ENCODE measurements around the gene COA3. TPM values are rescaled to one million over a fixed set of nuclear protein-coding genes. Genes with fewer than 3 reads are reported as not detected.

COA3 gene
- total RNA-seq, 1 experiment from 2014 or later: 41.0 TPM

DNA sequence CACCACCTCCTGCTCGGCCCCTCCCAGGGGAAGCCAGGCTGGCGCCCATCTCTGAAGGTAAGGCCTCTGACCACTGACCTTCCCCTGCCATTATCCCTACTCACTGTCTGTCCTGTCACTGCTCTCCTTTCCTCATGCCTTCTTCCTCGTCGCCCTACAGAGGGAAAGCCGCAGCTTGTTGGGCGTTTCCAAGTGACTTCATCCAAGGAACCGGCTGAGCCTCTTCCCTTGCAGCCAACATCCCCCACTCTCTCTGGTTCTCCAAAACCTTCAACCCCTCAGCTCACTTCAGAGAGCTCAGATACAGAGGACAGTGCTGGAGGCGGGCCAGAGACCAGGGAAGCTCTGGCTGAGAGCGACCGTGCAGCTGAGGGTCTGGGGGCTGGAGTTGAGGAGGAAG lies 3.0 kb downstream of the COA3 start:
- ChIA-PET POLR2A (interaction anchor here (1.4 kb wide), 1 partner anchor 22 kb away, joined by 6 read pairs; the partner anchor contains the start of gene VPS25), CTCF (interaction anchor here (1.5 kb wide), 1 partner anchor 14 kb away, joined by 3 read pairs; no protein-coding TSS in a partner anchor)
- H3K4me1 Mint-ChIP-seq (ENCODE audit: insufficient read depth, unreplicated experiment): peaks cover 17% of the 10 kb centered on the region
- no TSS peak for BruUV-seq (replicated peaks)
- DNase-seq (ENCODE audit: unreplicated experiment): no peak
- H3K27me3 Mint-ChIP-seq (ENCODE audit: insufficient read depth, unreplicated experiment): no peaks in the 10 kb centered on the region
- TF ChIP-seq CTCF (IDR thresholded peaks at IDR 0.05; ENCODE audit: unreplicated experiment): no peak
- intact Hi-C loops (cut with micrococcal nuclease): no loop called here
- no peaks in the 10 kb centered on the region for H3K9me3 Mint-ChIP-seq (ENCODE audit: unreplicated experiment)
- H3K27ac Mint-ChIP-seq (ENCODE audit: low read depth, unreplicated experiment): no peak overlapping the region
- H3K4me3 Mint-ChIP-seq (ENCODE audit: unreplicated experiment): no peak overlapping the region
- H3K36me3 Mint-ChIP-seq (ENCODE audit: insufficient read depth, unreplicated experiment): no peaks in the 10 kb centered on the region

- no peaks in the 10 kb centered on the region for H3K36me3 Mint-ChIP-seq (ENCODE audit: insufficient read depth, unreplicated experiment)
- POLR2A ChIA-PET: interaction anchor here (1.0 to 1.4 kb wide), 2 partner anchors 21 to 28 kb away, joined by 3 to 6 read pairs; partner anchors contain the start of gene VPS25
- peaks cover 17% of the 10 kb centered on the region for H3K4me1 Mint-ChIP-seq (ENCODE audit: insufficient read depth, unreplicated experiment)
- H3K27ac Mint-ChIP-seq (ENCODE audit: low read depth, unreplicated experiment): no peak overlapping the region
- CTCF ChIA-PET: interaction anchor here (1.5 kb wide), 1 partner anchor 14 kb away, joined by 3 read pairs; no protein-coding TSS in a partner anchor
- H3K27me3 Mint-ChIP-seq (ENCODE audit: insufficient read depth, unreplicated experiment): no peaks in the 10 kb centered on the region
- no peaks in the 10 kb centered on the region for H3K9me3 Mint-ChIP-seq (ENCODE audit: unreplicated experiment)
- no peak for DNase-seq (ENCODE audit: unreplicated experiment)
- no peak for TF ChIP-seq CTCF (IDR thresholded peaks at IDR 0.05; ENCODE audit: unreplicated experiment)
- no peak overlapping the region for H3K4me3 Mint-ChIP-seq (ENCODE audit: unreplicated experiment)
- no TSS peak for BruUV-seq (replicated peaks)
- intact Hi-C loops (cut with micrococcal nuclease): no loop called here
Measured at GRCh38 chr17:42795061-42795460, 3.4 kb downstream of the COA3 start.

GRCh38 chr17:42792545-42792944 lies 6.0 kb downstream of the COA3 start:
- intact Hi-C loops (cut with micrococcal nuclease): no loop called here
- TF ChIP-seq CTCF (IDR thresholded peaks at IDR 0.05; ENCODE audit: unreplicated experiment): no peak
- H3K4me3 Mint-ChIP-seq (ENCODE audit: unreplicated experiment): no peak overlapping the region
- peaks cover 11% of the 10 kb centered on the region for H3K4me1 Mint-ChIP-seq (ENCODE audit: insufficient read depth, unreplicated experiment)
- ChIA-PET POLR2A (interaction anchor here (1.2 kb wide), 1 partner anchor 20 kb away, joined by 5 read pairs; the partner anchor contains the start of gene VPS25), CTCF (interaction anchor here (0.6 kb wide), 1 partner anchor 33 kb away, joined by 4 read pairs; no protein-coding TSS in a partner anchor)
- H3K27ac Mint-ChIP-seq (ENCODE audit: low read depth, unreplicated experiment): no peak overlapping the region
- no peaks in the 10 kb centered on the region for H3K27me3 Mint-ChIP-seq (ENCODE audit: insufficient read depth, unreplicated experiment)
- no peak for DNase-seq (ENCODE audit: unreplicated experiment)
- H3K9me3 Mint-ChIP-seq (ENCODE audit: unreplicated experiment): no peaks in the 10 kb centered on the region
- BruUV-seq (replicated peaks): no TSS peak
- H3K36me3 Mint-ChIP-seq (ENCODE audit: insufficient read depth, unreplicated experiment): no peaks in the 10 kb centered on the region

GRCh38 chr17:42791948-42792347 lies 6.6 kb downstream of the COA3 start:
- no TSS peak for BruUV-seq (replicated peaks)
- no peaks in the 10 kb centered on the region for H3K27me3 Mint-ChIP-seq (ENCODE audit: insufficient read depth, unreplicated experiment)
- H3K4me1 Mint-ChIP-seq (ENCODE audit: insufficient read depth, unreplicated experiment): peaks cover 11% of the 10 kb centered on the region
- no peak overlapping the region for H3K27ac Mint-ChIP-seq (ENCODE audit: low read depth, unreplicated experiment)
- TF ChIP-seq CTCF (IDR thresholded peaks at IDR 0.05; ENCODE audit: unreplicated experiment): no peak
- ChIA-PET CTCF (interaction anchor here (0.6 kb wide), 2 partner anchors 33 to 226 kb away, joined by 4 to 5 read pairs; no protein-coding TSS in a partner anchor), POLR2A (interaction anchor here (0.6 to 1.2 kb wide), 3 partner anchors 19 to 1223 kb away, joined by 3 to 5 read pairs (median 3); partner anchors contain the start of genes TMEM101 and VPS25)
- H3K36me3 Mint-ChIP-seq (ENCODE audit: insufficient read depth, unreplicated experiment): no peaks in the 10 kb centered on the region
- no peak overlapping the region for H3K4me3 Mint-ChIP-seq (ENCODE audit: unreplicated experiment)
- H3K9me3 Mint-ChIP-seq (ENCODE audit: unreplicated experiment): no peaks in the 10 kb centered on the region
- no peak for DNase-seq (ENCODE audit: unreplicated experiment)
- intact Hi-C loops (cut with micrococcal nuclease): no loop called here
